Astrocyte of the cerebellum (primary cell): ENCODE measurements around the gene GPR161.

ENCODE experiments used
- DNase-seq: peaks from one replicate; pipeline ENCODE4 v3.0.0-alpha.2; 2011; ENCODE audit warnings: low read depth
- H3K4me3 ChIP-seq: 2 replicates; pipeline ENCODE4 v1.5.1; 2011; ENCODE audit warnings: mild to moderate bottlenecking, low read depth, low read length, moderate library complexity
- CTCF ChIP-seq: IDR thresholded peaks from 2 replicates; pipeline ENCODE4 v1.5.1; 2012; ENCODE audit warnings: low read length, low read depth, moderate library complexity, mild to moderate bottlenecking; ENCODE audit errors: missing control alignments
- in situ Hi-C: cut with HindIII; loops from 2 replicates; pipeline ENCODE4 v1.10.0; 2017; ENCODE audit warnings: low sequenced_read_pairs

The GPR161 gene

GRCh38 chr1:168138134-168138533 lies 1.4 kb upstream of the GPR161 start:
- TF ChIP-seq CTCF: no peak
- no peak for DNase-seq
- H3K4me3 ChIP-seq: no peak overlapping the region
- in situ Hi-C loops: no loop called here

GRCh38 chr1:168137515-168137821 lies 738 bp upstream of the GPR161 start:
- peak overlapping the region; percentile 78 for H3K4me3 ChIP-seq
- DNase-seq: no peak
- no peak for TF ChIP-seq CTCF
- in situ Hi-C loops: no loop called here

- peak overlapping the region; percentile 78 for H3K4me3 ChIP-seq
- no peak for TF ChIP-seq CTCF
- in situ Hi-C loops: no loop called here
- DNase-seq: no peak
These were observed 615 bp downstream of the GPR161 start for GRCh38 chr1:168135921-168136708.

- in situ Hi-C loops: no loop called here
- H3K4me3 ChIP-seq: peak overlapping the region; percentile 78
- no peak for DNase-seq
- TF ChIP-seq CTCF: no peak
These were observed 1.4 kb downstream of the GPR161 start for GRCh38 chr1:168135116-168135920.

DNA sequence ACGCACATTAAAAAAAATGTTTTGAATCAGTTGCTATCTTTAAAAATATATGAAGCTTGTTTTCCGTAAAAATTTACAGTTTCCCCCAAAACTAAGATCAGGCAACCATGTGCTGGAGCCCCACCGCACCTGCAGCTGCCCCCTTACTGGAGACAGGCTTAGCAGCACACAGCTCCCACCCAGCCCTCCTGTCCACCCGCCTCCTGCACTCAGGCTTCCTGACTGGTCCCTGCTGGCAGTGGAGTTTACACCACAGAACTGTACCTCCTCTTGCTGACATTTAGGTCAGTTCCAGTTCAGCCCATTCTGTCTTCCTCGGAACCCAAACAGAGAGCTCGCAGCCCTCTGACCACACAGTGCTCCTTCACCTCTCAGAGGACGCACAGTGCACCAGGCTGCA lies 2.1 kb downstream of the GPR161 start:
- TF ChIP-seq CTCF: no peak
- peak overlapping the region; percentile 78 for H3K4me3 ChIP-seq
- DNase-seq: no peak
- in situ Hi-C loops: no loop called here

- peak overlapping the region; percentile 78 for H3K4me3 ChIP-seq
- no peak for TF ChIP-seq CTCF
- no peak for DNase-seq
- in situ Hi-C loops: no loop called here
These were observed 2.6 kb downstream of the GPR161 start for GRCh38 chr1:168134132-168134531.
